ENCODE measurements around the gene TGFBI.

The TGFBI gene

DNA sequence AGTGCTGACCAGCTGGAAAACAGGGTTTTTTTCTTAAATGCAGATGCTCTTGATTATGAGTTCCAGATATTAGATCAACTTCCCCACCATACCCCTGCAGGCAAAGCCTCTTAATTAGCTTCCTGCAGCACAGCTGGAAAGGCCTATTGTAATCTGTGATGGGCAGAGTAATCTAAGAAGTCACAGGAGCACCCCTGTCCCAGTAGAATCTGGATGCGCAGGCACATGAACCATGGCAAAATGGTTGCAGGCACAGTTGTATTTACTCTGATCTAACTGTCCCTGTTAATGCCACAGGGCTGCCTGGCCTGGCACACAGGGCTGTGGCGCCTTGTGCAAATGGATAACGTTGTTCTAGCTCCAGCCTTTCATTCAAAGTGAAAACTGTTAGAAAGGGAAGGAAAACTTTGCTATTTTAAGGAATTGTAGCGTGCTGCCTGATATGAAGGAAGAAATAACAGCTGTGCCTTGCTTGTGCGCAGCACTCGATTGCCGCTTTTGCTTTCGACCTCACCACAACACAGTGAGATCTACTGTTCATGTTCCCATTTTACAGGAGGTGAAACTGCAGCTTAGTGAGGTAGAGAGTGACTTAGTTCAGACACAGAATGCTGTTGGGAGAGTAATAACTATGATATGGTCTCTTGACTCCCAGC, 2.3 kb downstream of the TGFBI start:
- TF ChIP-seq CTCF (IDR thresholded peaks at IDR 0.05; ENCODE audit: borderline replicate concordance, insufficient read depth, low read depth, low read length): no peak
- H3K4me3 ChIP-seq (ENCODE audit: low read depth, low read length): no peak overlapping the region

DNA sequence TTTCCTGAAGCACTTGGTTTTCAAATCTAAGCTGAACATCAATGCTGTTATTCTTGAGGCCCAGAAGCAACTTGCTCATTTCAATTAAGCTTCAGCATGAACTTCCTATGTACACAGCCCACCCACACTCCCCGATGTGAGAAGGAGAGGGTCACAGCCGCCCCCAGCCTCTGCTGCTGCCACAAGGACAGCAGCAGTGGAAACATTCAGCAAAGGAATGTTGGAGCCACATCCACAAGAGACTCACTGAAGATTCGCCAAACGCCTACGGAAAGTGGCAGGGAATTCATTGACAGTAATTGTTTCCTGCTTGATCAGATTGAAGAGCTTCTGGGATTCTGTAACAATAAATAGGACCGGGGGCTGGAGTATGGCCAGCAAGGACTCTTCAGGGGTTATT, 2.9 kb downstream of the TGFBI start:
- no peak for TF ChIP-seq CTCF (IDR thresholded peaks at IDR 0.05; ENCODE audit: borderline replicate concordance, insufficient read depth, low read depth, low read length)
- no peak overlapping the region for H3K4me3 ChIP-seq (ENCODE audit: low read depth, low read length)

DNA sequence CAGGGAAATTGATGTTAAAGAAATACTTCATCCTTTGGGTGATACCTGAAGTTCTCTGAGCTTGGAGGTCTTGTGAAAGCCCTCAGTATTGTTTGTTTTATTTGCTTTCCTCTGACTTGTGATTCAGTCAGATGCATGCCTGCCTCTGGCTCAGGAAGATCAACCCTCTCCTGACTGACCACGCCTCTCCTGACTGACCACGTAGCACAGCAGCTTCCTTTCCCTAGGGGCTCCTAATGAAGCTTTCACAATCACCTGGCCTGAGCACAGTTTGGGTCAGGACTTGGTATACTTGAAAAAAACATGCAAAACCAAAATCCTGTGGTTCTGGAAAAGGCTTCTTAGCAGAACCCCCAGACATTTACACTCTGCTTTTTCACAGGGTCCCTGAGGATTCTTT, 3.8 kb downstream of the TGFBI start:
- TF ChIP-seq CTCF (IDR thresholded peaks at IDR 0.05; ENCODE audit: borderline replicate concordance, insufficient read depth, low read depth, low read length): no peak
- H3K4me3 ChIP-seq (ENCODE audit: low read depth, low read length): no peak overlapping the region

- no peak for TF ChIP-seq CTCF (IDR thresholded peaks at IDR 0.05; ENCODE audit: borderline replicate concordance, insufficient read depth, low read depth, low read length)
- no peak overlapping the region for H3K4me3 ChIP-seq (ENCODE audit: low read depth, low read length)
Measured at GRCh38 chr5:136033234-136033633, 4.4 kb downstream of the TGFBI start.

GRCh38 chr5:136033848-136034247, 5.1 kb downstream of the TGFBI start:
- no peak overlapping the region for H3K4me3 ChIP-seq (ENCODE audit: low read depth, low read length)

GRCh38 chr5:136034492-136034891, 5.7 kb downstream of the TGFBI start:
- no peak for TF ChIP-seq CTCF (IDR thresholded peaks at IDR 0.05; ENCODE audit: borderline replicate concordance, insufficient read depth, low read depth, low read length)
- no peak overlapping the region for H3K4me3 ChIP-seq (ENCODE audit: low read depth, low read length)

More at GRCh38 chr5:136033848-136034247, 5.1 kb downstream of the TGFBI start:
- TF ChIP-seq CTCF (IDR thresholded peaks at IDR 0.05; ENCODE audit: borderline replicate concordance, insufficient read depth, low read depth, low read length): no peak

- no peak overlapping the region for H3K4me3 ChIP-seq (ENCODE audit: low read depth, low read length)
- TF ChIP-seq CTCF (IDR thresholded peaks at IDR 0.05; ENCODE audit: borderline replicate concordance, insufficient read depth, low read depth, low read length): no peak
Measured at GRCh38 chr5:136034984-136035383, 6.2 kb downstream of the TGFBI start.

Measured in GM12875 (cell line).